HEK293 (cell line): ENCODE data around the gene RBM26.

Source experiments
- BCL11B ChIP-seq: fragments of 450-650 bp; formaldehyde crosslinking; IDR thresholded peaks from 2 replicates; pipeline ENCODE4 v1.5.1; 2016; ENCODE audit warnings: low read depth, missing biosample characterization, missing genetic modification characterization
- FEZF1 ChIP-seq: fragments of 450-650 bp; formaldehyde crosslinking; IDR thresholded peaks from 2 replicates; pipeline ENCODE4 v1.5.1; 2016; ENCODE audit warnings: missing biosample characterization, missing genetic modification characterization
- GFI1B ChIP-seq: fragments of 450-650 bp; formaldehyde crosslinking; IDR thresholded peaks from 2 replicates; pipeline ENCODE4 v1.5.1; 2016; ENCODE audit warnings: missing biosample characterization, missing genetic modification characterization
- HOXC10 ChIP-seq: sonication (generic); formaldehyde crosslinking; IDR thresholded peaks from 2 replicates; pipeline ENCODE4 v1.8.1; 2023; ENCODE audit warnings: mild to moderate bottlenecking, missing genetic modification reagents
- KLF16 ChIP-seq: fragments of 450-650 bp; formaldehyde crosslinking; IDR thresholded peaks from 2 replicates; pipeline ENCODE4 v1.5.1; 2017; ENCODE audit warnings: missing biosample characterization, missing genetic modification characterization
- PRDM10 ChIP-seq: fragments of 450-650 bp; formaldehyde crosslinking; IDR thresholded peaks from 2 replicates; pipeline ENCODE4 v1.5.1; 2016; ENCODE audit warnings: missing biosample characterization, missing genetic modification characterization
- PRDM6 ChIP-seq: fragments of 450-650 bp; formaldehyde crosslinking; IDR thresholded peaks from 2 replicates; pipeline ENCODE4 v1.5.1; 2017; ENCODE audit warnings: missing biosample characterization, missing genetic modification characterization
- YY2 ChIP-seq: fragments of 450-650 bp; formaldehyde crosslinking; IDR thresholded peaks from 2 replicates; pipeline ENCODE4 v1.5.1; 2016; ENCODE audit warnings: missing biosample characterization, missing genetic modification characterization
- ZBTB21 ChIP-seq: fragments of 450-650 bp; formaldehyde crosslinking; IDR thresholded peaks from 2 replicates; pipeline ENCODE4 v1.5.1; 2017; ENCODE audit warnings: missing biosample characterization, missing genetic modification characterization
- ZBTB26 ChIP-seq: fragments of 450-650 bp; formaldehyde crosslinking; optimal IDR thresholded peaks from 2 replicates; pipeline ENCODE3; 2016; ENCODE audit warnings: missing biosample characterization, mild to moderate bottlenecking, missing genetic modification characterization
- ZBTB6 ChIP-seq: fragments of 450-650 bp; formaldehyde crosslinking; IDR thresholded peaks from 2 replicates; pipeline ENCODE4 v1.5.1; 2017; ENCODE audit warnings: missing biosample characterization, missing genetic modification characterization
- ZBTB7A ChIP-seq: fragments of 450-650 bp; formaldehyde crosslinking; IDR thresholded peaks from 2 replicates; pipeline ENCODE4 v1.5.1; 2016; ENCODE audit warnings: low read depth, missing biosample characterization, missing genetic modification characterization
- ZNF112 ChIP-seq: fragments of 450-650 bp; formaldehyde crosslinking; IDR thresholded peaks from 2 replicates; pipeline ENCODE4 v1.5.0; 2017; ENCODE audit warnings: missing biosample characterization, missing genetic modification characterization
- ZNF174 ChIP-seq: fragments of 450-650 bp; formaldehyde crosslinking; IDR thresholded peaks from 2 replicates; pipeline ENCODE4 v1.5.0; 2017; ENCODE audit warnings: missing biosample characterization, mild to moderate bottlenecking, missing genetic modification characterization
- ZNF19 ChIP-seq: fragments of 450-650 bp; formaldehyde crosslinking; IDR thresholded peaks from 2 replicates; pipeline ENCODE4; 2016; ENCODE audit warnings: missing biosample characterization, missing genetic modification characterization, low read depth
- ZNF274 ChIP-seq, 2 experiments: fragments of 200-500 bp in 1 of 2; fragments of 450-650 bp in 1 of 2; sonication (Bioruptor generic) in 1 of 2; formaldehyde crosslinking in 1 of 2; IDR thresholded peaks; 2 replicates each; pipeline versions ENCODE4 v1.5.1 to v1.6.1; 2014 to 2016; ENCODE audit warnings: borderline replicate concordance in 1 of 2, inconsistent platforms in 1 of 2, low read length in 1 of 2, missing biosample characterization in 1 of 2, missing genetic modification characterization in 1 of 2
- ZNF473 ChIP-seq: fragments of 450-650 bp; formaldehyde crosslinking; IDR thresholded peaks from 2 replicates; pipeline ENCODE4 v1.5.1; 2017; ENCODE audit warnings: missing biosample characterization, missing genetic modification characterization
- ZNF48 ChIP-seq: fragments of 450-650 bp; formaldehyde crosslinking; IDR thresholded peaks from 2 replicates; pipeline ENCODE4 v1.5.1; 2016; ENCODE audit warnings: missing biosample characterization, missing genetic modification characterization
- ZNF621 ChIP-seq: fragments of 450-650 bp; formaldehyde crosslinking; IDR thresholded peaks from 2 replicates; pipeline ENCODE4 v1.5.1; 2017; ENCODE audit warnings: missing biosample characterization, missing genetic modification characterization
- ZNF658 ChIP-seq: fragments of 450-650 bp; formaldehyde crosslinking; IDR thresholded peaks from 2 replicates; pipeline ENCODE4; 2016; ENCODE audit warnings: missing biosample characterization, missing genetic modification characterization
- ZSCAN16 ChIP-seq: fragments of 450-650 bp; formaldehyde crosslinking; IDR thresholded peaks from 2 replicates; pipeline ENCODE4 v1.5.1; 2016; ENCODE audit warnings: missing biosample characterization, missing genetic modification characterization
- TF ChIP-seq, protein P1 (sequence below): fragments of 450-650 bp; formaldehyde crosslinking; IDR thresholded peaks from 2 replicates; pipeline ENCODE4 v1.5.1; 2016; ENCODE audit warnings: missing biosample characterization, missing genetic modification characterization
- TF ChIP-seq, protein P2 (sequence below): fragments of 450-650 bp; formaldehyde crosslinking; IDR thresholded peaks from 2 replicates; pipeline ENCODE4 v1.5.1; 2016; ENCODE audit warnings: missing biosample characterization, missing genetic modification characterization
- TF ChIP-seq, protein P3 (sequence below): fragments of 450-650 bp; formaldehyde crosslinking; IDR thresholded peaks from 2 replicates; pipeline ENCODE4 v1.5.1; 2017; ENCODE audit warnings: missing biosample characterization, missing genetic modification characterization
- TF ChIP-seq, protein P4 (sequence below): fragments of 450-650 bp; formaldehyde crosslinking; IDR thresholded peaks from 2 replicates; pipeline ENCODE4 v1.5.1; 2016; ENCODE audit warnings: missing biosample characterization, missing genetic modification characterization, low read depth

The RBM26 gene

GRCh38 chr13:79338343-79338742 is 67.7 kb downstream of the RBM26 start (continued):
- TF ChIP-seq ZNF274 (IDR thresholded peaks at IDR 0.05; ENCODE audit: low read length) (no peak), ZNF274 (tag by site-specific recombination; IDR thresholded peaks at IDR 0.05; ENCODE audit: borderline replicate concordance) (no peak), ZBTB26 (no peak), ZSCAN16 (tag by site-specific recombination) (no peak), KLF16 (tag by site-specific recombination) (no peak), ZNF19 (tag by site-specific recombination) (no peak), ZNF174 (tag by site-specific recombination) (no peak), PRDM10 (tag by site-specific recombination) (no peak), ZBTB6 (no peak), FEZF1 (tag by site-specific recombination) (peak; percentile 78), PRDM6 (peak; percentile 91), ZNF621 (tag by site-specific recombination) (no peak), BCL11B (tag by site-specific recombination) (peak; percentile 36; the same call in 1 of the 2 replicates), HOXC10 (CRISPR knock-in tag) (no peak), YY2 (no peak), ZNF658 (tag by site-specific recombination) (no peak), ZNF473 (tag by site-specific recombination) (no peak), ZBTB21 (tag by site-specific recombination) (no peak), ZBTB7A (tag by site-specific recombination) (no peak), ZNF48 (tag by site-specific recombination) (no peak), ZNF112 (tag by site-specific recombination) (no peak), GFI1B (tag by site-specific recombination) (peak; percentile 69; the same call in 1 of the 2 replicates)
- TF ChIP-seq, protein P1, sequence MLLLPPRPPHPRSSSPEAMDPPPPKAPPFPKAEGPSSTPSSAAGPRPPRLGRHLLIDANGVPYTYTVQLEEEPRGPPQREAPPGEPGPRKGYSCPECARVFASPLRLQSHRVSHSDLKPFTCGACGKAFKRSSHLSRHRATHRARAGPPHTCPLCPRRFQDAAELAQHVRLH (tag by site-specific recombination), result peak; percentile 24; the same call in 1 of the 2 replicates
- TF ChIP-seq, protein P2, sequence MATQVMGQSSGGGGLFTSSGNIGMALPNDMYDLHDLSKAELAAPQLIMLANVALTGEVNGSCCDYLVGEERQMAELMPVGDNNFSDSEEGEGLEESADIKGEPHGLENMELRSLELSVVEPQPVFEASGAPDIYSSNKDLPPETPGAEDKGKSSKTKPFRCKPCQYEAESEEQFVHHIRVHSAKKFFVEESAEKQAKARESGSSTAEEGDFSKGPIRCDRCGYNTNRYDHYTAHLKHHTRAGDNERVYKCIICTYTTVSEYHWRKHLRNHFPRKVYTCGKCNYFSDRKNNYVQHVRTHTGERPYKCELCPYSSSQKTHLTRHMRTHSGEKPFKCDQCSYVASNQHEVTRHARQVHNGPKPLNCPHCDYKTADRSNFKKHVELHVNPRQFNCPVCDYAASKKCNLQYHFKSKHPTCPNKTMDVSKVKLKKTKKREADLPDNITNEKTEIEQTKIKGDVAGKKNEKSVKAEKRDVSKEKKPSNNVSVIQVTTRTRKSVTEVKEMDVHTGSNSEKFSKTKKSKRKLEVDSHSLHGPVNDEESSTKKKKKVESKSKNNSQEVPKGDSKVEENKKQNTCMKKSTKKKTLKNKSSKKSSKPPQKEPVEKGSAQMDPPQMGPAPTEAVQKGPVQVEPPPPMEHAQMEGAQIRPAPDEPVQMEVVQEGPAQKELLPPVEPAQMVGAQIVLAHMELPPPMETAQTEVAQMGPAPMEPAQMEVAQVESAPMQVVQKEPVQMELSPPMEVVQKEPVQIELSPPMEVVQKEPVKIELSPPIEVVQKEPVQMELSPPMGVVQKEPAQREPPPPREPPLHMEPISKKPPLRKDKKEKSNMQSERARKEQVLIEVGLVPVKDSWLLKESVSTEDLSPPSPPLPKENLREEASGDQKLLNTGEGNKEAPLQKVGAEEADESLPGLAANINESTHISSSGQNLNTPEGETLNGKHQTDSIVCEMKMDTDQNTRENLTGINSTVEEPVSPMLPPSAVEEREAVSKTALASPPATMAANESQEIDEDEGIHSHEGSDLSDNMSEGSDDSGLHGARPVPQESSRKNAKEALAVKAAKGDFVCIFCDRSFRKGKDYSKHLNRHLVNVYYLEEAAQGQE (tag by site-specific recombination), result no peak
- TF ChIP-seq, protein P3, sequence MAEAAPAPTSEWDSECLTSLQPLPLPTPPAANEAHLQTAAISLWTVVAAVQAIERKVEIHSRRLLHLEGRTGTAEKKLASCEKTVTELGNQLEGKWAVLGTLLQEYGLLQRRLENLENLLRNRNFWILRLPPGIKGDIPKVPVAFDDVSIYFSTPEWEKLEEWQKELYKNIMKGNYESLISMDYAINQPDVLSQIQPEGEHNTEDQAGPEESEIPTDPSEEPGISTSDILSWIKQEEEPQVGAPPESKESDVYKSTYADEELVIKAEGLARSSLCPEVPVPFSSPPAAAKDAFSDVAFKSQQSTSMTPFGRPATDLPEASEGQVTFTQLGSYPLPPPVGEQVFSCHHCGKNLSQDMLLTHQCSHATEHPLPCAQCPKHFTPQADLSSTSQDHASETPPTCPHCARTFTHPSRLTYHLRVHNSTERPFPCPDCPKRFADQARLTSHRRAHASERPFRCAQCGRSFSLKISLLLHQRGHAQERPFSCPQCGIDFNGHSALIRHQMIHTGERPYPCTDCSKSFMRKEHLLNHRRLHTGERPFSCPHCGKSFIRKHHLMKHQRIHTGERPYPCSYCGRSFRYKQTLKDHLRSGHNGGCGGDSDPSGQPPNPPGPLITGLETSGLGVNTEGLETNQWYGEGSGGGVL, result no peak
- TF ChIP-seq, protein P4, sequence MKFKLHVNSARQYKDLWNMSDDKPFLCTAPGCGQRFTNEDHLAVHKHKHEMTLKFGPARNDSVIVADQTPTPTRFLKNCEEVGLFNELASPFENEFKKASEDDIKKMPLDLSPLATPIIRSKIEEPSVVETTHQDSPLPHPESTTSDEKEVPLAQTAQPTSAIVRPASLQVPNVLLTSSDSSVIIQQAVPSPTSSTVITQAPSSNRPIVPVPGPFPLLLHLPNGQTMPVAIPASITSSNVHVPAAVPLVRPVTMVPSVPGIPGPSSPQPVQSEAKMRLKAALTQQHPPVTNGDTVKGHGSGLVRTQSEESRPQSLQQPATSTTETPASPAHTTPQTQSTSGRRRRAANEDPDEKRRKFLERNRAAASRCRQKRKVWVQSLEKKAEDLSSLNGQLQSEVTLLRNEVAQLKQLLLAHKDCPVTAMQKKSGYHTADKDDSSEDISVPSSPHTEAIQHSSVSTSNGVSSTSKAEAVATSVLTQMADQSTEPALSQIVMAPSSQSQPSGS (tag by site-specific recombination), result peak; percentile 47; the same call in 1 of the 2 replicates
